Ascending aorta (tissue), 2 donors: ENCODE measurements around the gene CRLF2. TPM values are rescaled to one million over a fixed set of nuclear protein-coding genes. Genes with fewer than 3 reads are reported as not detected.
A peak's percentile ranks its signal among the peaks of the same experiment; 100 is the strongest.
"Not testable (repeated sequence)": the region's sequence is repeated elsewhere in the genome, so short reads cannot be mapped to it uniquely, and the experiment has no call there.

Experiments used
- DNase-seq, 2 donors: peaks; one replicate each; pipeline ENCODE4 v3.0.0-alpha.2; 2019; ENCODE audit warnings: low spot score in 2 of 2
- H3K27ac ChIP-seq, 2 donors: fragments of 200-600 bp; sonication (generic); one replicate each; pipeline ENCODE4 v1.5.1; 2016 to 2017; ENCODE audit warnings: mild to moderate bottlenecking in 1 of 2
- H3K27me3 ChIP-seq: fragments of 200-600 bp; sonication (generic); one replicate; pipeline ENCODE4 v1.5.1; 2017
- H3K36me3 ChIP-seq, 2 donors: fragments of 200-600 bp; sonication (generic); one replicate each; pipeline ENCODE4 v1.5.1; 2016
- H3K4me1 ChIP-seq, 2 donors: fragments of 200-600 bp; sonication (generic); one replicate each; pipeline ENCODE4 v1.5.1; 2016 to 2017; ENCODE audit warnings: mild to moderate bottlenecking in 1 of 2
- H3K4me3 ChIP-seq, 2 donors: fragments of 200-600 bp; sonication (generic); one replicate each; pipeline ENCODE4 v1.5.1; 2016 to 2017; ENCODE audit warnings: mild to moderate bottlenecking in 1 of 2
- H3K9me3 ChIP-seq, 2 donors: fragments of 200-600 bp; sonication (generic); one replicate each; pipeline ENCODE4 v1.5.1; 2016
- CTCF ChIP-seq, 3 experiments: fragments of 200-600 bp in 2 of 3; fragments of 450-650 bp in 1 of 3; sonication (generic) in 2 of 3; IDR thresholded peaks; one replicate each; pipeline ENCODE4 v1.5.1; 2016 to 2019; ENCODE audit warnings: antibody characterized with exemption in 3 of 3, mild to moderate bottlenecking in 1 of 3, moderate library complexity in 1 of 3
- intact Hi-C: fragments of 100-400 bp; cut with DNase I; formaldehyde crosslinking; loops from one replicate; pipeline ENCODE4 v1.15.1; 2023
- total RNA-seq: library from RNA; depleted of rRNA; stranded (reverse); fragments of >200 nt; gene quantifications from one replicate; pipeline ENCODE4 v1.1.0, GENCODE V29; 2016

CRLF2 gene
- total RNA-seq, 1 donor from 2014 or later: 1.1 TPM

- H3K36me3 ChIP-seq: no peaks in the 10 kb centered on the region
- intact Hi-C loops: no loop called here
- no peaks in the 10 kb centered on the region for H3K4me1 ChIP-seq
- TF ChIP-seq CTCF (IDR thresholded peaks at IDR 0.05): no peak
- no peaks in the 10 kb centered on the region for H3K9me3 ChIP-seq
- peak in 1 of 2 donors; percentile 25 for DNase-seq
- no peaks in the 10 kb centered on the region for H3K27me3 ChIP-seq
- H3K4me3 ChIP-seq: no peak overlapping the region
- H3K27ac ChIP-seq: no peak overlapping the region
These were observed 19.5 kb upstream of the CRLF2 start for GRCh38 chrX:1231850-1232465.

GRCh38 chrX:1228101-1228500 lies 15.7 kb upstream of the CRLF2 start:
- H3K27ac ChIP-seq, H3K9me3 ChIP-seq, H3K4me3 ChIP-seq, H3K27me3 ChIP-seq, H3K4me1 ChIP-seq, H3K36me3 ChIP-seq, intact Hi-C loops: not testable (repeated sequence)
- peak in 1 of 2 donors; percentile 33 for DNase-seq

- Histone ChIP-seq H3K27ac (no peak overlapping the region), H3K36me3 (no peaks in the 10 kb centered on the region), H3K4me1 (no peaks in the 10 kb centered on the region), H3K4me3 (no peak overlapping the region), H3K27me3 (no peaks in the 10 kb centered on the region), H3K9me3 (peaks cover 0 to 2% of the 10 kb centered on the region in 2 donors)
- intact Hi-C loops: no loop called here
- TF ChIP-seq CTCF (IDR thresholded peaks at IDR 0.05): no peak
- DNase-seq: peak in 1 of 2 donors; percentile 33
These were observed 13.8 kb upstream of the CRLF2 start for GRCh38 chrX:1226249-1226648.

- no peak overlapping the region for H3K27ac ChIP-seq
- peaks cover 0 to 2% of the 10 kb centered on the region in 2 donors for H3K9me3 ChIP-seq
- H3K4me3 ChIP-seq: no peak overlapping the region
- TF ChIP-seq CTCF (IDR thresholded peaks at IDR 0.05): no peak
- H3K4me1 ChIP-seq: no peaks in the 10 kb centered on the region
- no peaks in the 10 kb centered on the region for H3K36me3 ChIP-seq
- intact Hi-C loops: no loop called here
- no peak for DNase-seq
- H3K27me3 ChIP-seq: no peaks in the 10 kb centered on the region
These were observed 12.5 kb upstream of the CRLF2 start for GRCh38 chrX:1224954-1225353.

GRCh38 chrX:1223242-1223600 lies 10.8 kb upstream of the CRLF2 start:
- Histone ChIP-seq H3K4me1 (no peaks in the 10 kb centered on the region), H3K27me3 (no peaks in the 10 kb centered on the region), H3K4me3 (no peak overlapping the region), H3K9me3 (peaks cover 0 to 2% of the 10 kb centered on the region in 2 donors), H3K36me3 (no peaks in the 10 kb centered on the region), H3K27ac (no peak overlapping the region)
- intact Hi-C loops: no loop called here
- DNase-seq: no peak
- no peak for TF ChIP-seq CTCF (IDR thresholded peaks at IDR 0.05)

- Histone ChIP-seq H3K27ac (no peak overlapping the region), H3K4me1 (no peaks in the 10 kb centered on the region), H3K9me3 (peaks cover 0 to 2% of the 10 kb centered on the region in 2 donors), H3K4me3 (no peak overlapping the region), H3K27me3 (no peaks in the 10 kb centered on the region), H3K36me3 (no peaks in the 10 kb centered on the region)
- DNase-seq: peak in 1 of 2 donors; percentile 30
- intact Hi-C loops: no loop called here
- no peak for TF ChIP-seq CTCF (IDR thresholded peaks at IDR 0.05)
These were observed 10.2 kb upstream of the CRLF2 start for GRCh38 chrX:1222531-1223241.
